Lower lobe of right lung (tissue), 2 donors: ENCODE data around the gene MT1F. TPM values are rescaled to one million over a fixed set of nuclear protein-coding genes. Genes with fewer than 3 reads are reported as not detected.

Experiments
- ATAC-seq, 2 donors: fragments of 200-7000 bp; cut with Tn5 transposase; one replicate each; pipeline ENCODE4 v1.9.1; 2020 to 2022; ENCODE audit warnings: mild to moderate bottlenecking in 2 of 2, moderate library complexity in 2 of 2
- DNase-seq: peaks from one replicate; pipeline ENCODE4 v3.0.0-alpha.2; 2020
- H3K27ac ChIP-seq: fragments of 200-600 bp; one replicate; pipeline ENCODE4 v1.8.0; 2022
- H3K27me3 ChIP-seq: fragments of 200-600 bp; one replicate; pipeline ENCODE4 v1.8.0; 2022; ENCODE audit warnings: low read depth
- H3K36me3 ChIP-seq: fragments of 200-600 bp; one replicate; pipeline ENCODE4 v1.8.0; 2022; ENCODE audit warnings: mild to moderate bottlenecking
- H3K4me1 ChIP-seq: fragments of 200-600 bp; one replicate; pipeline ENCODE4 v1.8.0; 2022
- H3K4me3 ChIP-seq: fragments of 200-600 bp; one replicate; pipeline ENCODE4 v1.8.0; 2022; ENCODE audit warnings: mild to moderate bottlenecking
- H3K9me3 ChIP-seq: fragments of 200-600 bp; one replicate; pipeline ENCODE4 v1.8.0; 2022
- CTCF ChIP-seq: fragments of 200-600 bp; IDR thresholded peaks from one replicate; pipeline ENCODE4 v1.8.0; 2022; ENCODE audit warnings: antibody characterized with exemption, mild to moderate bottlenecking
- intact Hi-C: fragments of 100-400 bp; cut with DNase I; formaldehyde crosslinking; loops from one replicate; pipeline ENCODE4 v1.11.0; 2022
- total RNA-seq: library from RNA; stranded (reverse); fragmentation: NEBNext Ultra II Directional; extraction: Animal tissue kit (Norgen Biotek cat#: 25700); gene quantifications from one replicate; pipeline ENCODE4 v1.2.1, GENCODE V29; 2021
- donor health status: DM: no; HTN: yes; CAD: no; lungs with severe emphysema.

MT1F gene
- total RNA-seq, 1 donor from 2014 or later: 12.6 TPM

GRCh38 chr16:56697456-56698155, 39.8 kb downstream of the MT1F start:
- H3K27ac ChIP-seq: no peak overlapping the region
- no peak for DNase-seq
- TF ChIP-seq CTCF: no peak
- no peaks in the 10 kb centered on the region for H3K36me3 ChIP-seq
- no peaks in the 10 kb centered on the region for H3K9me3 ChIP-seq
- no peak for ATAC-seq
- no peaks in the 10 kb centered on the region for H3K27me3 ChIP-seq
- peaks cover 10% of the 10 kb centered on the region for H3K4me1 ChIP-seq
- no peak overlapping the region for H3K4me3 ChIP-seq
- intact Hi-C loops: no loop called here

DNA sequence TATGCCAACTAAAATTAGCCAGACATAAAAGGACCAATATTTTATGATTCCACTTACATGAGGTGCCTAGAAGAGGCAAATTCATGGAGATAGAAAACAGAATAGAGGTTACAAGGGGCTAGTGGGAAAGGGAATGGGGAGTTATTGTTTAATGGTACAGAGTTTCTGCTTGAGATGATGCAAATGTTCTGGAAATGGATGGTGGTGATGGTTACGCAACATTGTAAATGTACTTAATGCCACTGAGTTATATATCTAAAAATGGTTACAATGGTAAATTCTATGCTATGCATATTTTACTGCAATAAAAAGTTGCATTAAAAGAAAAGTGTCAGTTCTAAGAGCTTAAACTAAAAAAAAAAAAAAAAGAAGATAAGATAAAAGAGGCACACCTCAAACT, 42.4 kb downstream of the MT1F start:
- intact Hi-C loops: loop anchor here (10.0 kb wide), 1 partner anchor 185 kb away; no protein-coding TSS in a partner anchor
- Histone ChIP-seq H3K4me3 (no peak overlapping the region), H3K4me1 (peaks cover 10% of the 10 kb centered on the region), H3K27ac (no peak overlapping the region), H3K27me3 (no peaks in the 10 kb centered on the region), H3K36me3 (no peaks in the 10 kb centered on the region), H3K9me3 (no peaks in the 10 kb centered on the region)
- DNase-seq (no peak), ATAC-seq (no peak)
- no peak for TF ChIP-seq CTCF

GRCh38 chr16:56700631-56701030, 42.9 kb downstream of the MT1F start:
- intact Hi-C loops: loop anchor here (10.0 kb wide), 1 partner anchor 186 kb away; no protein-coding TSS in a partner anchor
- Histone ChIP-seq H3K9me3 (no peaks in the 10 kb centered on the region), H3K36me3 (no peaks in the 10 kb centered on the region), H3K27me3 (no peaks in the 10 kb centered on the region), H3K4me3 (no peak overlapping the region), H3K4me1 (peaks cover 10% of the 10 kb centered on the region), H3K27ac (no peak overlapping the region)
- no peak for ATAC-seq
- no peak for TF ChIP-seq CTCF
- DNase-seq: no peak

DNA sequence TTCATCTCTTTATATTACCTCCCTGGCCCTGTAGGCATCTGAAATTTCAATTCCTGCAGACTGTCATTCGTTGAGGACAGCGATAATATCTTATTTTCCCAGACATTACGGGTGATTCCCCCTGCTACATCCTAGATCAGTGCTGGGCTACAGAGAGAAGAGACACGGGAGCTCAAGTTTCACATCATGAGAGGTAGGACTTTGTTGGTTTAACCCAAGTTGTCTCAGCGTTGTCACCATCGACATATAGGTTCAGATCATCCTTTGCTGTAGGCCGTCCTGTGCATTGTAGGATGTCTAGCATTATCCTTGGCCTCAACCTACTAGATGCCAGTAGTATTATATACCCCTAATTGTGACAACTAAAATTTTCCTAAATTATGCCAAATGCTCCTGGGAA, 43.8 kb downstream of the MT1F start:
- no peak for TF ChIP-seq CTCF
- Histone ChIP-seq H3K9me3 (no peaks in the 10 kb centered on the region), H3K4me1 (peaks cover 10% of the 10 kb centered on the region), H3K27me3 (no peaks in the 10 kb centered on the region), H3K36me3 (no peaks in the 10 kb centered on the region), H3K27ac (no peak overlapping the region), H3K4me3 (no peak overlapping the region)
- DNase-seq: no peak
- intact Hi-C loops: loop anchor here (10.0 kb wide), 1 partner anchor 187 kb away; no protein-coding TSS in a partner anchor
- no peak for ATAC-seq

DNA sequence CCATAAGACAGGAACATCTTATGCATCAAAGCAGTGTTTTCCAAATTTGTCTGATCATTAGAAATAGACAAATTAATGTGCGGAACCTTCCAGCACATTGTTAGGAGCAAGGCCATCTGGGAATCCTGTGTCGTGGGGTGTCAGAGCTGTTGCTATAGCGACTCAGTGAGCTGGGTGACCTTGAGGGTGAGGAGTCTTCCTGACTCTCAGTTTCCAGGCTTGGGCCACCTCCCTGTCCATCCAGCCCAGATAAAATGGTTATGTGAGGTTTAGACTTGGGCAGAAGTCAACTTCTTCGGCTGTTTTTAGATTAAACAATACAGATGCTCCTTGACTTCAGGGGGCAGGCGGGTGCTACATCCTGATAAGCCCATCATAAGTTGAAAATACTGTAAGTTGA, 45.1 kb downstream of the MT1F start:
- Histone ChIP-seq H3K9me3 (no peaks in the 10 kb centered on the region), H3K36me3 (no peaks in the 10 kb centered on the region), H3K27me3 (no peaks in the 10 kb centered on the region), H3K27ac (no peak overlapping the region), H3K4me3 (no peak overlapping the region), H3K4me1 (peaks cover 10% of the 10 kb centered on the region)
- ATAC-seq: no peak
- intact Hi-C loops: loop anchor here (10.0 kb wide), 1 partner anchor 188 kb away; no protein-coding TSS in a partner anchor
- no peak for DNase-seq
- no peak for TF ChIP-seq CTCF

Other genes with a start within 250 kb of the MT1F start
- 90.4 TPM for gene AMFR, start 232.4 kb upstream of the MT1F start, total RNA-seq
- gene NUDT21, start 206.6 kb upstream of the MT1F start, total RNA-seq: 80.3 TPM
- 26.8 TPM for gene OGFOD1, start 206.4 kb upstream of the MT1F start, total RNA-seq
- gene BBS2, start 137.9 kb upstream of the MT1F start, total RNA-seq: 42.2 TPM
- gene MT4, start 92.9 kb upstream of the MT1F start, total RNA-seq: not detected
- not detected for gene MT3, start 68.4 kb upstream of the MT1F start, total RNA-seq
- gene MT2A, start 49.4 kb upstream of the MT1F start, total RNA-seq: 223 TPM
- gene MT1E, start 32.2 kb upstream of the MT1F start, total RNA-seq: 158 TPM
- 29.8 TPM for gene MT1M, start 25.3 kb upstream of the MT1F start, total RNA-seq
- 4.7 TPM for gene MT1A, start 19.3 kb upstream of the MT1F start, total RNA-seq
- gene MT1B, start 6.1 kb upstream of the MT1F start, total RNA-seq: not detected
- gene MT1G, start 10.1 kb downstream of the MT1F start, total RNA-seq: 25.3 TPM
- 4.3 TPM for gene MT1H, start 11.9 kb downstream of the MT1F start, total RNA-seq
- gene MT1X, start 24.5 kb downstream of the MT1F start, total RNA-seq: 95.7 TPM
- gene NUP93, start 72.2 kb downstream of the MT1F start, total RNA-seq: 49.4 TPM
- gene SLC12A3, start 207.2 kb downstream of the MT1F start, total RNA-seq: not detected